Heart left ventricle (tissue), 16 donors: Measurements from ENCODE around the gene PSMG1. TPM values are rescaled to one million over a fixed set of nuclear protein-coding genes. Genes with fewer than 3 reads are reported as not detected.
"Not testable (repeated sequence)": the region's sequence is repeated elsewhere in the genome, so short reads cannot be mapped to it uniquely, and the experiment has no call there.

Experiments used
- ATAC-seq, 4 donors: fragments of 200-7000 bp; cut with Tn5 transposase; one replicate each; pipeline ENCODE4 v1.9.1; 2020 to 2022; ENCODE audit warnings: moderate library complexity in 4 of 4, mild to moderate bottlenecking in 3 of 4, moderate number of reproducible peaks in 1 of 4
- DNase-seq, 5 donors: peaks; one replicate each; pipeline ENCODE4 v3.0.0-alpha.2; 2020
- H3K27ac ChIP-seq, 12 donors: fragments of 200-600 bp; sonication (generic) in 4 of 12; one replicate each; pipeline versions ENCODE4 v1.5.0 to v1.8.0; 2016 to 2022; ENCODE audit warnings: mild to moderate bottlenecking in 2 of 12
- H3K27me3 ChIP-seq, 9 donors: fragments of 200-600 bp; sonication (generic) in 2 of 9; one replicate each; pipeline versions ENCODE4 v1.5.1 to v1.8.0; 2016 to 2022; ENCODE audit warnings: mild to moderate bottlenecking in 3 of 9
- H3K36me3 ChIP-seq, 9 donors: fragments of 200-600 bp; sonication (generic) in 2 of 9; one replicate each; pipeline versions ENCODE4 v1.5.0 to v1.8.0; 2018 to 2022; ENCODE audit warnings: mild to moderate bottlenecking in 2 of 9
- H3K4me1 ChIP-seq, 12 donors: fragments of 200-600 bp; sonication (generic) in 4 of 12; one replicate each; pipeline versions ENCODE4 v1.5.0 to v1.8.0; 2016 to 2022; ENCODE audit warnings: mild to moderate bottlenecking in 3 of 12
- H3K4me3 ChIP-seq, 12 donors: fragments of 200-600 bp; sonication (generic) in 4 of 12; one replicate each; pipeline versions ENCODE4 v1.5.0 to v1.8.0; 2017 to 2022; ENCODE audit warnings: mild to moderate bottlenecking in 9 of 12, moderate library complexity in 4 of 12
- H3K9me3 ChIP-seq, 12 donors: fragments of 200-600 bp; sonication (generic) in 4 of 12; one replicate each; pipeline versions ENCODE4 v1.5.0 to v1.8.0; 2016 to 2022; ENCODE audit warnings: mild to moderate bottlenecking in 1 of 12
- CTCF ChIP-seq, 12 donors: fragments of 200-600 bp; sonication (generic) in 4 of 12; IDR thresholded peaks; one replicate each; pipeline versions ENCODE4 v1.5.0 to v1.8.0; 2018 to 2022; ENCODE audit warnings: antibody characterized with exemption in 12 of 12, mild to moderate bottlenecking in 5 of 12
- POLR2A ChIP-seq, 2 donors: fragments of 450-650 bp; IDR thresholded peaks; one replicate each; pipeline ENCODE4 v1.6.1; 2017; ENCODE audit warnings: antibody characterized with exemption in 2 of 2, mild to moderate bottlenecking in 2 of 2, moderate library complexity in 2 of 2
- WGBS, 4 donors: extraction: QIAGEN DNeasy Blood & Tissue Kit in 2 of 4; methylation state at CpG; one replicate each; pipeline versions ENCODE4 v1.1.5 to v1.1.7; 2013 to 2018; 5-methylcytosine and 5-hydroxymethylcytosine counted together
- intact Hi-C, 10 donors: fragments of 100-400 bp; cut with DNase I; formaldehyde crosslinking; loops; one replicate each; pipeline versions ENCODE4 v1.11.1 to v1.14.2; 2022
- polyA plus RNA-seq, 2 donors: library from polyadenylated mRNA; stranded (reverse); fragments of 200-250 nt; gene quantifications; one replicate each; pipeline ENCODE4 v1.2.3, GENCODE V29; 2013
- total RNA-seq, 9 donors: library from RNA; depleted of rRNA in 2 of 9; stranded (reverse); fragments of >200 nt in 2 of 9; fragmentation: NEBNext Ultra II Directional in 3 of 9; extraction: Animal tissue kit (Norgen Biotek cat#: 25700) in 3 of 9; gene quantifications; one replicate each; pipeline versions ENCODE4 v1.1.0 to v1.2.4, GENCODE V29; 2016 to 2023
- donor health status: ischemic (EF 13 %, LVEDD 7.1; RV severe dilation, severe dysfunction).
- donor health status: healthy with polysubstance abuse.
- donor health status: DM: no; HTN: yes; CAD: no.
- donor health status: DM: no; HTN: no; CAD: no.
- donor health status: ischemic (EF 25% LVEDD 6.9; RV normal size, moderate dysfunction).
- donor health status: ischemic (EF 25% LVEDD 5.7; RV mildly dilated, moderate dysfunction).
- donor health status: healthy.
- donor health status: DM: yes; HTN: yes; CAD: no.
- donor health status: ischemic (EF 35%, LVEDD 5.7; RV mildly dilated, moderate dysfunction).
- donor health status: nonischemic (EF 11% LVEDD 7.7; RV severe dilation, severe dysfunction).
- donor health status: DM: yes; HTN: yes; CAD: no.
- donor health status: PGD.
- donor health status: ischemic (EF 29% LVEDD 5.4; RV normal size, mild dysfunction).
- donor health status: nonischemic (EF 23%, LVEDD 6.1; RV moderate dilation, normal function).

The PSMG1 gene
- total and polyA plus RNA-seq, 11 donors = 12.0 to 35.2 (median 26.7) TPM

GRCh38 chr21:39159342-39160063 lies 23.7 kb downstream of the PSMG1 start:
- TF ChIP-seq CTCF (IDR thresholded peaks at IDR 0.05) (no peak), POLR2A (IDR thresholded peaks at IDR 0.05) (no peak)
- Histone ChIP-seq H3K27me3 (no peaks in the 10 kb centered on the region), H3K4me3 (no peak overlapping the region), H3K9me3 (peaks cover 0 to 13% (median 4%) of the 10 kb centered on the region in 12 donors), H3K4me1 (no peaks in the 10 kb centered on the region), H3K36me3 (no peaks in the 10 kb centered on the region), H3K27ac (no peak overlapping the region)
- ATAC-seq = no peak
- no peak for DNase-seq
- intact Hi-C loops = no loop called here
- WGBS, 4 donors = 73 to 95% (median 83%) methylated on average over 5 to 7 of the region's 7 CpGs

DNA sequence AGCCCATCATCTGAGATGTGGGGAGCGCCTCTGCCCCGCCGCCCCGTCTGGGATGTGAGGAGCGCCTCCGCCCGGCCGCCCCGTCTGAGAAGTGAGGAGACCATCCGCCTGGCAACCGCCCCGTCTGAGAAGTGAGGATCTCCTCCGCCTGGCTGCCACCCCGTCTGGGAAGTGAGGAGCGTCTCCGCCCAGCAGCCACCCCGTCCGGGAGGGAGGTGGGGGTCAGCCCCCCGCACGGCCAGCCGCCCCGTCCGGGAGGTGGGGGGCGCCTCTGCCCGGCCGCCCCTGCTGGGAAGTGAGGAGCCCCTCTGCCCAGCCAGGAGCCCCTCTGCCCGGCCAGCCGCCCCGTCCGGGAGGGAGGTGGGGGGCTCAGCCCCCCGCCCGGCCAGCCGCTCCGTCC lies 26.0 kb downstream of the PSMG1 start:
- H3K9me3 ChIP-seq, H3K36me3 ChIP-seq, H3K4me1 ChIP-seq, H3K4me3 ChIP-seq, H3K27ac ChIP-seq, H3K27me3 ChIP-seq, ATAC-seq, intact Hi-C loops, DNase-seq: not testable (repeated sequence)
- 95 to 97% (median 96%) methylated on average over 20 to 34 of the region's 34 CpGs for WGBS, 4 donors

DNA sequence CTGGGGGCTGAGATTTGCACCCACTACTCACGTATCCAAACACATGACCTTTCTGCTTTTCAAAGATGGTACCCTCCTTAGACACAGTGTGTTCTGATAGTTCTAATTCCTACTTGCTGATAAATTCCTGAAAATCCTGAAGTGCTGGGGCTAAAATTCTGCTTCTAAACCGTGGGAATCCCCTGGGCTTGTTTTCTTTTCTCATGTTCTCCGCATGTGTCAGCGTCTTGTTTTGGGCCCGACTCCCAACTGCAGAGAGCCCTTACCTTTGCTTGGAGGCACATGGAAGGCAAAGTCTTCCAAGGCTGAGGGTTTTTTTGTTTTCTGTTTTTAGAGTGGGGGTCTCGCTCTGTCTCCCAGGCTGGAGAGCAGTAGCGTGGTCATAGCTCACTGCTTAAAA lies 27.2 kb downstream of the PSMG1 start:
- ATAC-seq (no peak), DNase-seq (no peak)
- WGBS, 4 donors = 89 to 92% (median 91%) methylated on average over 7 of the region's 7 CpGs
- H3K4me1 ChIP-seq = no peaks in the 10 kb centered on the region
- H3K9me3 ChIP-seq = no peaks in the 10 kb centered on the region
- no peaks in the 10 kb centered on the region for H3K36me3 ChIP-seq
- no peaks in the 10 kb centered on the region for H3K27me3 ChIP-seq
- H3K4me3 ChIP-seq = no peak overlapping the region
- intact Hi-C loops = no loop called here
- TF ChIP-seq POLR2A (IDR thresholded peaks at IDR 0.05) = no peak
- no peak for TF ChIP-seq CTCF (IDR thresholded peaks at IDR 0.05)
- H3K27ac ChIP-seq = no peak overlapping the region

DNA sequence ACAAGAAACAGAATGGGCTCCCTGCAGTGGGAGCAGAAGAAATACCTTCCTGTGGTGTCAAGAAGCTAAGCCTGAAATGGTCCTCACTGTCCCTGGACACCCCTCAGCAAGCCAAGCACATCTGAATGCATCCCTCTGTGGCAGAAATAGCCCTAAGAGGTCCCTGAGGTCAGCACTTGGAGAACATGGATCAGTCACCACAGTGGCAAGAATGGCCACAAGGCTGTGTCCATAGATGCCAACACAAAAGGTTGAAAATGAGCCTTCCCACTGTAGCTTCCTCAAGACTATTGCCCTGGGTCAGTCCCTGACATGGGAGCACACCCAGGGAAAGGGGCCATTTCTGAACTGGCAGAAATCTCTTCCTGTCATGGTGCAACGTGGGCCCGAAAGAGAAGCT lies 27.7 kb downstream of the PSMG1 start:
- H3K27ac ChIP-seq = no peak overlapping the region
- 88 to 100% (median 93%) methylated on average over 2 of the region's 2 CpGs for WGBS, 4 donors
- no peaks in the 10 kb centered on the region for H3K36me3 ChIP-seq
- DNase-seq (no peak), ATAC-seq (no peak)
- H3K4me3 ChIP-seq = no peak overlapping the region
- H3K9me3 ChIP-seq = no peaks in the 10 kb centered on the region
- no peaks in the 10 kb centered on the region for H3K27me3 ChIP-seq
- TF ChIP-seq CTCF (IDR thresholded peaks at IDR 0.05) (no peak), POLR2A (IDR thresholded peaks at IDR 0.05) (no peak)
- intact Hi-C loops = no loop called here
- no peaks in the 10 kb centered on the region for H3K4me1 ChIP-seq

- H3K27me3 ChIP-seq = no peaks in the 10 kb centered on the region
- H3K36me3 ChIP-seq = no peaks in the 10 kb centered on the region
- DNase-seq (no peak), ATAC-seq (no peak)
- 88 to 100% (median 93%) methylated on average over 2 of the region's 2 CpGs for WGBS, 4 donors
- no peaks in the 10 kb centered on the region for H3K4me1 ChIP-seq
- no peaks in the 10 kb centered on the region for H3K9me3 ChIP-seq
- TF ChIP-seq CTCF (IDR thresholded peaks at IDR 0.05) (no peak), POLR2A (IDR thresholded peaks at IDR 0.05) (no peak)
- H3K27ac ChIP-seq = no peak overlapping the region
- H3K4me3 ChIP-seq = no peak overlapping the region
- intact Hi-C loops = no loop called here
These were observed 29.4 kb downstream of the PSMG1 start for GRCh38 chr21:39153842-39154241.
